HL-60 (cell line): ENCODE results near the gene TAOK3.

Source experiments
- DNase-seq, 2 experiments: peaks; one replicate each; pipeline ENCODE4 v3.0.0-alpha.2; 2010 to 2020; ENCODE audit warnings: low read depth in 1 of 2, low spot score in 1 of 2
- H3K27ac ChIP-seq: fragments of 250-450 bp; sonication (Bioruptor Pico); replicated peaks from 2 replicates; pipeline ENCODE4 v1.5.1; 2020; ENCODE audit warnings: mild to moderate bottlenecking, moderate library complexity
- H3K27me3 ChIP-seq: fragments of 250-450 bp; sonication (Bioruptor Pico); 2 replicates; pipeline ENCODE4 v1.5.1; 2021; ENCODE audit warnings: mild to moderate bottlenecking, moderate library complexity; ENCODE audit not compliant: insufficient read depth, poor library complexity, severe bottlenecking
- H3K4me3 ChIP-seq: replicated peaks from 2 replicates; pipeline ENCODE4 v1.5.1; 2011; ENCODE audit warnings: mild to moderate bottlenecking, control low read depth, low read length; ENCODE audit not compliant: insufficient read depth
- GABPA ChIP-seq: IDR thresholded peaks from 2 replicates; pipeline ENCODE4 v1.6.1; 2012; ENCODE audit warnings: low read depth
- POLR2AphosphoS5 ChIP-seq: IDR thresholded peaks from 2 replicates; pipeline ENCODE4 v1.6.1; 2012; ENCODE audit warnings: low read depth
- SPI1 ChIP-seq: IDR thresholded peaks from 2 replicates; pipeline ENCODE4 v1.6.1; 2012; ENCODE audit warnings: low read depth, mild to moderate bottlenecking, borderline replicate concordance
- TF ChIP-seq, protein P1 (sequence below): IDR thresholded peaks from 2 replicates; pipeline ENCODE4 v1.6.1; 2012; ENCODE audit warnings: low read depth; ENCODE audit not compliant: insufficient replicate concordance
- TF ChIP-seq, protein P2 (sequence below): IDR thresholded peaks from one replicate; pipeline ENCODE4 v1.5.1; 2011; ENCODE audit warnings: low read length, control low read depth, inconsistent platforms; ENCODE audit not compliant: insufficient read depth

TAOK3 gene

GRCh38 chr12:118101051-118101450 is 271.7 kb downstream of the TAOK3 start:
- peaks cover 16% of the 10 kb centered on the region for H3K27me3 ChIP-seq
- DNase-seq = no peak
- H3K27ac ChIP-seq = no peak overlapping the region
- H3K4me3 ChIP-seq = no peak overlapping the region
- TF ChIP-seq POLR2AphosphoS5 = no peak
- TF ChIP-seq, protein P1, sequence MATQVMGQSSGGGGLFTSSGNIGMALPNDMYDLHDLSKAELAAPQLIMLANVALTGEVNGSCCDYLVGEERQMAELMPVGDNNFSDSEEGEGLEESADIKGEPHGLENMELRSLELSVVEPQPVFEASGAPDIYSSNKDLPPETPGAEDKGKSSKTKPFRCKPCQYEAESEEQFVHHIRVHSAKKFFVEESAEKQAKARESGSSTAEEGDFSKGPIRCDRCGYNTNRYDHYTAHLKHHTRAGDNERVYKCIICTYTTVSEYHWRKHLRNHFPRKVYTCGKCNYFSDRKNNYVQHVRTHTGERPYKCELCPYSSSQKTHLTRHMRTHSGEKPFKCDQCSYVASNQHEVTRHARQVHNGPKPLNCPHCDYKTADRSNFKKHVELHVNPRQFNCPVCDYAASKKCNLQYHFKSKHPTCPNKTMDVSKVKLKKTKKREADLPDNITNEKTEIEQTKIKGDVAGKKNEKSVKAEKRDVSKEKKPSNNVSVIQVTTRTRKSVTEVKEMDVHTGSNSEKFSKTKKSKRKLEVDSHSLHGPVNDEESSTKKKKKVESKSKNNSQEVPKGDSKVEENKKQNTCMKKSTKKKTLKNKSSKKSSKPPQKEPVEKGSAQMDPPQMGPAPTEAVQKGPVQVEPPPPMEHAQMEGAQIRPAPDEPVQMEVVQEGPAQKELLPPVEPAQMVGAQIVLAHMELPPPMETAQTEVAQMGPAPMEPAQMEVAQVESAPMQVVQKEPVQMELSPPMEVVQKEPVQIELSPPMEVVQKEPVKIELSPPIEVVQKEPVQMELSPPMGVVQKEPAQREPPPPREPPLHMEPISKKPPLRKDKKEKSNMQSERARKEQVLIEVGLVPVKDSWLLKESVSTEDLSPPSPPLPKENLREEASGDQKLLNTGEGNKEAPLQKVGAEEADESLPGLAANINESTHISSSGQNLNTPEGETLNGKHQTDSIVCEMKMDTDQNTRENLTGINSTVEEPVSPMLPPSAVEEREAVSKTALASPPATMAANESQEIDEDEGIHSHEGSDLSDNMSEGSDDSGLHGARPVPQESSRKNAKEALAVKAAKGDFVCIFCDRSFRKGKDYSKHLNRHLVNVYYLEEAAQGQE = no peak
- TF ChIP-seq, protein P2, sequence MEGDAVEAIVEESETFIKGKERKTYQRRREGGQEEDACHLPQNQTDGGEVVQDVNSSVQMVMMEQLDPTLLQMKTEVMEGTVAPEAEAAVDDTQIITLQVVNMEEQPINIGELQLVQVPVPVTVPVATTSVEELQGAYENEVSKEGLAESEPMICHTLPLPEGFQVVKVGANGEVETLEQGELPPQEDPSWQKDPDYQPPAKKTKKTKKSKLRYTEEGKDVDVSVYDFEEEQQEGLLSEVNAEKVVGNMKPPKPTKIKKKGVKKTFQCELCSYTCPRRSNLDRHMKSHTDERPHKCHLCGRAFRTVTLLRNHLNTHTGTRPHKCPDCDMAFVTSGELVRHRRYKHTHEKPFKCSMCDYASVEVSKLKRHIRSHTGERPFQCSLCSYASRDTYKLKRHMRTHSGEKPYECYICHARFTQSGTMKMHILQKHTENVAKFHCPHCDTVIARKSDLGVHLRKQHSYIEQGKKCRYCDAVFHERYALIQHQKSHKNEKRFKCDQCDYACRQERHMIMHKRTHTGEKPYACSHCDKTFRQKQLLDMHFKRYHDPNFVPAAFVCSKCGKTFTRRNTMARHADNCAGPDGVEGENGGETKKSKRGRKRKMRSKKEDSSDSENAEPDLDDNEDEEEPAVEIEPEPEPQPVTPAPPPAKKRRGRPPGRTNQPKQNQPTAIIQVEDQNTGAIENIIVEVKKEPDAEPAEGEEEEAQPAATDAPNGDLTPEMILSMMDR = no peak
- TF ChIP-seq GABPA = no peak
- TF ChIP-seq SPI1 = no peak
